GM18499 (cell line): ENCODE data around the gene DNAJC16.
A peak's percentile ranks its signal among the peaks of the same experiment; 100 is the strongest.
"Not testable (repeated sequence)": the region's sequence is repeated elsewhere in the genome, so short reads cannot be mapped to it uniquely, and the experiment has no call there.

ENCODE experiments used
- ATAC-seq: cut with Tn5 transposase; IDR thresholded peaks from one replicate; pipeline ENCODE4 v1.9.1; 2021; ENCODE audit warnings: moderate number of reproducible peaks; ENCODE audit not compliant: insufficient read depth, unreplicated experiment

Gene DNAJC16

DNA sequence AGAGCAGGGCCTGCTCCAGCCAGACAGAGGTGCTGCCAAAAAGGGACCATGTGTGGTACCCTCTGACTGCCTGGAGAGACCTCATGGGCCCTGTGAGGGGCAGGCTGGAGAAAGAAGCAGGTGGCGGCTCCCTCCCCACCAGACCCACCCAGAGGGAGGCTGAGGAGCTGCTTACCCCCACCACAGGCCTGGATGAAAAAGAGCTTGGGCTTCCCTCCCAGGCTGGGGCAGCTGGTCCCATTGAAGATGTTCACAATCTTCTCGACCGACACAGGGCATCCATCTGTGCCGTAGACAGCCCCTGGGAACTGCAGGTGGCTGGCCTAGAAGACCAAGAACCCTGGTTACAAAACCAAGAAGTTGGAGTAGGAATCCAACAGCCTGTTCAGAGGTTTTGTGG lies 22.2 kb upstream of the DNAJC16 start:
- ATAC-seq = no peak

DNA sequence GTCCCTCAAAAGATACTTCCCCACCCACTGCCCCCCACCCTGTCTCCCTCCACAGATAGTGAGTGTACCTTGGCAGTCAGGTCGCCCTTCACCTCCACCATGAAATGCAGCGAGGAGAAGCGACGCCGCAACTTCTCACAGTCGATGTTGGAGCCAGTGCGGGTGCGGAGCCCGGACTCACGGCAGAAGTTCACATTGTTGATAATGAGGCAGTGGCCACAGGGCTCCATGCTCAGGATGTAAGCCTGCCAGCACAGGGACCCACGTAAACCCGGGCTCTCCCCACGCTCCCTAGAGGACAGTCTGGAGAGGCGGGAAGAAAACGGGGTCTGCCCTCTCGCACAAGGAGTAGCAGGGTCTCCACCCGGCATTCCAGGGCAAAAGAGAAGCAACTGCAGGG lies 19.8 kb upstream of the DNAJC16 start:
- ATAC-seq = no peak

DNA sequence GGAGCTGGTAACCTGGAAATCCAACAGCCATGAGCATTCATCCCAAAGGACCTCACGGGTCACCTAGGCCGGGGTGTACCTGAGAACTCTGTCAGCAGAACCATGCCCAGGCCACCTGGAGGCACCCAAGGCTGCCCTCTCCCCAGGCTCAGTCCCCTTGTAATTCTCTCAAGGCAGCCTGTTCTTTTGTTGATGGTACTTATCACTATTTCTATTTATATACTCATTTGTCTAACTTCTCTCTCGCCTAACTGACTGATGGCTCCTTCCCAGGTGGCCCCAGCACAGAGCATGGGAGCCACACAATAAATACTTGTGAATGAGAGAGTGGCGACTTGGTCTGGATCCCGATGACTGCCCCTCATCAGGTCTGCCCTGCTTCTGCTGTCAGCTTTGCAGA lies 19.4 kb upstream of the DNAJC16 start:
- ATAC-seq = no peak

DNA sequence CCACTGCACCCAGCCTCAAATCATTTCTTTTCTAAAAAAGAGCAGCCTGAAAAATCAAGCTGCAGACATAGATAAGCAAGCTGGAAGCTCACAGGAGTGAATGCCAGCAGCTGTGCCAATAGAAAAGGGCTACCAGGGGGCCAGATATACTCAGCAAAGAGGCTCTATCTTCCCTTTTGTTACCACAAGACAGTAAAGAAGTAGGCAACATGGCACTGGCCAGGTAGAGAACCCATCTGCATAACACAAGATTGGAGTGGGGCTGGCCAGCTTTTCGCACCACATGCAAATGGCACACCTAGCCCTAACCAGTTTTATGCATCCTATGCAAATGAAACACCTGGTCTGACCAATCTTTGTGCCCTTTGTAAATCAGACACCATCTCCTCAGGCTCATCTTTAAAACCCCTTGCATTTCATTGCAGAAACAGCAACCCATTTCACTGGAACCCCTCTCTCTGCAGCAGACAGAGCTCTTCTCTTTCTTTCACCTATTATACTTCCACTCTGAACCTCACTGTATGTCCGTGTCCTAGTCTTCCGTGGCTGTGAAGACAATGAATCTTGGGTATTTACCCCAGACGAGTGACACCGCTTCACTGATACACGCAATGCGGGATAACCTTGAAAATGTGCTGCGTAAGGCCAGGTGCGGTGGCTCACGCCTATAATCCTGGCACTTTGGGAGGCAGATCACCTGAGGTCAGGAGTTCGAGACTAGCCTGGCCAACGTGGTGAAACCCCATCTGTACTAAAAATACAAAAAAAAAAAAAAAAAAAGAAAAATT lies 17.8 kb upstream of the DNAJC16 start:
- no peak for ATAC-seq

DNA sequence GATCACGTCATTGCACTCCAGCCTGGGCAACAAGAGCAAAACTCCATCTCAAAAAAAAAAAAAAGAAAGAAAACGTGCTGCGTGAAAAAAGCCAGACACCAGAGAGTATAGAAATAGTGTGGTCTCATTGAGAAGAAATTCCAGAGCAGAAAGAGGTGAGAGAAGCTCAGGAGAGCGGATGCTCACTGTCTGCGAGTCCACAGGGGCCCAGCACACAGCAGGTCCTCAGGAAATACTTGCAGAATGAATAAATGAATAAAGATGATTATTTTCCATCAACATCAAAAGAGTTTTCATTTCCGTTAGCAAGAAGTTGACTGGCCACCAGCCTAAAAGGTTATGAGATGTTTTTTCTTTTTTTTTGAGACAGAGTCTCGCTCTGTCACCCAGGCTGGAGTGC lies 17.1 kb upstream of the DNAJC16 start:
- ATAC-seq = no peak

DNA sequence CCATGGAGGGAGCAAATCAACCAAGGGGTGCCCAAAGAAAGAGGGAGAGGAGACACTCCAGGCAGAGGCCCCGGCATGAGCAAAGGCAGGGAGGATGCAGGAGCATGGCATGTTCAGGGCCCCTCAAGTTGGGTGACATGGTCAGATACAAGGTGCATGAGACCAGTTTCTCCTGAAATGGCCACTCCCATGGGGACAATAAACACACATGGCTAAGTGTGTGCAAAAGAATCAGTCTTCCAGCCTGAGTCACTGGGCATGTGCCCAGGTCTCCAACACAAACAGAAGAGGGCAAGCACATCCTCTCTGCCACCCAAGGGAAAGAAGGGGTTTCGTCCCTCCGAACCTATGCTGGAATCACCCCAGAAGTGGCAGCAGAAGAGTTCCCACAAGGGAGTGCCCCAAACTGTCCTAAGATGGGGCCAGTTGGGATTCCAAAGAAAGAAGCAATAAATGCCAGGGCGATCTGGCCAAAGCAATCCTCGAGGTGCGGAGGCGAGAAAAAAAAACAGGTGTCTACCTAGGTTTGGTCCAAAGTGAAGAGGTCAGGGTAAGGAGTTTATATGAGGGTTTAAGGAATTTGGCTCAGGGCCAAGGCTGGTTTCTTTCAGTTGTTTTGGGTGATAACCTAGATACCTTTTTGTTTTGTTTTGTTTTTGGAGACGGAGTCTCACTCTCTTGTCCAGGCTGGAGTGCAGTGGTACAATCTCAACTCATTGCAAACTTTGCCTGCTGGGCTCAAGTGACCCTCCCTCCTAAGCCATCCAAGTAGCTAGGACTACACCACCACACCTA lies 15.8 kb upstream of the DNAJC16 start:
- no peak for ATAC-seq

DNA sequence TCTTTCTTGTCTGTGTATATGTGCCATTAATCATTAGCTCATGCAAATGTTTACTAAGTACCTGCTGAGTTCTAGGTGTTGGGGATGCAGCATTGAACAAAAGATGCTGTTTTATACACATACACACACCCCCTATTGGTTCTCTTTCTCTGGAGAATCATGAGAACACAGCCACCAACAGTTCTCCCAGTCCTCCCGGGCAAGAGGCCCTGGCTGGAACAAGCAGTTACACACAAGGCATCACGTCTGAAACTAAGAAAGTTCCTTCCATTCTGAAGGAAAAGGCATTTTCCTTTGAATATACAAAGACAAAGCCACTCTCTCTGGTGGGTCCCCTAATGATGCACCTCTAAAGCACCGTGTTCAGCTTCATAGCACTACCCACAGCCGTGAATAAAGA lies 13.5 kb upstream of the DNAJC16 start:
- ATAC-seq = no peak

DNA sequence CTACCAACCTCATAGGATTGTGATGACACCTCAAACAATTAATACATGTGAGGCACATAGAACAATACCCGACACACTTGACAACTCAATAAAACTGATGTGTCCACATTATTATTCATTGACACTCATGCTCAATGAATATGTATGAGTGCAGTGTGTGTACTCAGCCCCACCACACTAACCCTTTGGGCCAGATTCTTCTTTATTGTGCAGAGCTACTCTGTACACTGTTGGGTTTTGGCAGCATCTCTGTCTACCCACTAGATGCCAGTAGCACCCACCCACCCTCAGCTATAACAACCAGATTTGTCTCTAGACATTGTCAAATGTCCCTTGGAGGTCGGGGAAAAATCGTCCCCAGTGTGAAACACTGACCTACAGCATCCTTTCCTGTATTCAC lies 12.7 kb upstream of the DNAJC16 start:
- ATAC-seq = no peak

DNA sequence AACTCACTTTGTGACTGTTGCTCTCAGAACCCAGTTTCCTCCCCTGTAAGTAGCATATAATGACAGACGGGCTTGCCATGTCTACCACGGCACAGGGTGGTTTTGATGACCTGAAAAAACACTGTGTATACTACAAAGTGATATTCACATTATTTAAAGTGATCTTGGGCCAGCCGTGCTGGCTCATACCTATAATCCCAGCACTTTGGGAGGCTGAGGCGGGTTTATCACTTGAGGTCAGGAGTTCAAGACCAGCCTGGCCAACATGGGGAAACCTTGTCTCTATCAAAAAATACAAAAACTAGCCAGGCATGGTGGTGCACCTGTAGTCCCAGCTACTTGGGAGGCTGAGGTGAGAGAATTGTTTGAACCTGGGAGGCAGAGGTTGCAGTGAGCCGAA lies 12.1 kb upstream of the DNAJC16 start:
- not testable (repeated sequence) for ATAC-seq

DNA sequence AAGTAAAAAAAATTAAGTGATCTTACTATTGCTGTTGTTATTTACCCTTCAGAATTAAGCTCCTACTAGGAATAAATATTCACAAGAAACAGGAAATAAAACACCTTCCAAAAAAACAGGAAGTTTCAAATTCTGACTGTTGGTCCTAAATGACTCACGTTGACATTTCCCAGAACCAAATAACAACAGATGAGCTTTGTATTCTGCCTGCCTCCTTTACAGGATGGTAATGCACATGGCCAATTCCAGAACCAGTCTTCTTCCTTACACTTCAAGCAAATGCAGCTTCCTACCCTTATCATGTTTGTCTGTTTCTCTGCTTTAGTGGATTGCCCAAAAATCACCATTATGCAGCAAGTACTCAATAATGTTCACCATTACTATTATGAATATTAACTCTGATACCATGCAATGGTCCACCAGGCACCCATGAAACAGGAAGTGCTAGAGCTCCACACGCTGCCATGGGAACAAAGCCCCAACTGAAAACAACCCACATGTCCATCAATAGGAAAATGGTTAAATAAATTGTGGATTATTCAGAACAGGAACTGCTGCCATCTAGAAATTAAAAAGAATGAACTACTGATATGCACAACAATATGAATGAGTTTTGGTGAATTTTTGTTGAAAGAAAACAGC lies 11.5 kb upstream of the DNAJC16 start:
- no peak for ATAC-seq

DNA sequence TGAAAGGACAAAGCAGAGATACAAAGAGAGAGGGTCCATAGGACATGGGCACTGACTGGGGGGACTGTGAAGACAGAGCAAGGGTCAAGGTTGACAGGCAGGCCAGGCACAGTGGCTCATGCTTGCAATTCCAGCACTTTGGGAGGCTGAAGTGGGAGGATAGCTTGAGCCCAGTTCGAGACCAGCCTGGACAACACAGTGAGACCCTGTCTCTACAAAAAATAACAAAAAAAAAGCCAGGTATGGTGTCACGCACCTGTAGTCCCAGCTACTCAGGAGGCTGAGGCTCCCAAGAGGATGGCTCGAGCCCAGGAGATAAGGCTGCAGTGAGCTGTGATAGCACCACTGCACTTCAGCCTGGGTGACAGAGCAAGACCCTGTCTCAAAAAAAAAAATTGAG lies 7.0 kb upstream of the DNAJC16 start:
- ATAC-seq = no peak

DNA sequence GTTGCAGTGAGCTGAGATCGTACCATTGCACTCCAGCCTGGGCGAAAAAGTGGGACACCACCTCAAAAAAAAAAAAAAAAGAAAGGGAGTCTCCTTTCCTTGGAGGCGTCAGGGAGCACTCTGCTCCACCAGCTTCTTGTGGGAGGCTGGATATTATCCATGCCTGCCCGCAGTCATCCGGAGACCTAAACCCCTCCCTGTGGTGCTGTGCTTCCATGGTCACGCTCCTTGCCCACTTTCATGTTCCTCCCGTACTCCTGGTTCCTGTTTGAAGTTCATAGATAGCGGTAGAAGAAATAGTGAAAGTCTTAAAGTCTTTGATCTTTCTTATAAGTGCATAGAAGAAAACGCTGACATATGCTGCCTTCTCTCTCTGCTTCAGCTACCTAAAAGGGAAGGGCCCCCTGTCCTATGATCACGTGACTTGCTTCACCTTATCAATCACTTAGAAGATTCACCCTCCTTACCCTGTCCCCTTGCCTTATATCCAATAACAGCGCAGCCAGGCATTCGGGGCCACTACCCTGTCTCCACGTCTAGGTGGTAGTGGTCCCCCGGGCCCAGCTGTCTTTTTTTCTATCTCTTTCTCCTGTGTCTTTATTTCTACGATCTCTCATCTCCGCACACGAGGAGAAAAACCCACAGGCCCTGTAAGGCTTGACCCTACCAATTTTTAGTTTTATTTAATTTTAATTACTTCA lies 5.3 kb upstream of the DNAJC16 start:
- ATAC-seq = not testable (repeated sequence)

DNA sequence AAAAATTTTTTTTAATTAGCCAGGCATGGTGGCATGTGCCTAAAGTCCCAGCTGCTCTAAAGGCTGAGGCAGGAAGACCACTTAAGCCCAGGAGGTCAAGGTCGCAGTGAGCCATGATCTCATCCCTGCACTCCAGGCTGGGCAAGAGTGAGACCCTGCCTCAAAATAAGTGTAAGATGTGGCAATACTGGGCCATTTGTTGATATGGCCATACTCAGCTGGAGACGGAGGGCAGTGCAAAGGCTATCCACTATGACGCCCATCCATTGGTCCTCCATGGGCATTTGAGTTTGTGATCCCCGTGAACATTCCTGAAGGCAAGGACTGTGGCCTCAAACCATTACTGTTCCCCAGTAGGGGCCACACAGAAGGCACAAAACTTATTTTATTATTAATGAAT lies 4.1 kb upstream of the DNAJC16 start:
- no peak for ATAC-seq

DNA sequence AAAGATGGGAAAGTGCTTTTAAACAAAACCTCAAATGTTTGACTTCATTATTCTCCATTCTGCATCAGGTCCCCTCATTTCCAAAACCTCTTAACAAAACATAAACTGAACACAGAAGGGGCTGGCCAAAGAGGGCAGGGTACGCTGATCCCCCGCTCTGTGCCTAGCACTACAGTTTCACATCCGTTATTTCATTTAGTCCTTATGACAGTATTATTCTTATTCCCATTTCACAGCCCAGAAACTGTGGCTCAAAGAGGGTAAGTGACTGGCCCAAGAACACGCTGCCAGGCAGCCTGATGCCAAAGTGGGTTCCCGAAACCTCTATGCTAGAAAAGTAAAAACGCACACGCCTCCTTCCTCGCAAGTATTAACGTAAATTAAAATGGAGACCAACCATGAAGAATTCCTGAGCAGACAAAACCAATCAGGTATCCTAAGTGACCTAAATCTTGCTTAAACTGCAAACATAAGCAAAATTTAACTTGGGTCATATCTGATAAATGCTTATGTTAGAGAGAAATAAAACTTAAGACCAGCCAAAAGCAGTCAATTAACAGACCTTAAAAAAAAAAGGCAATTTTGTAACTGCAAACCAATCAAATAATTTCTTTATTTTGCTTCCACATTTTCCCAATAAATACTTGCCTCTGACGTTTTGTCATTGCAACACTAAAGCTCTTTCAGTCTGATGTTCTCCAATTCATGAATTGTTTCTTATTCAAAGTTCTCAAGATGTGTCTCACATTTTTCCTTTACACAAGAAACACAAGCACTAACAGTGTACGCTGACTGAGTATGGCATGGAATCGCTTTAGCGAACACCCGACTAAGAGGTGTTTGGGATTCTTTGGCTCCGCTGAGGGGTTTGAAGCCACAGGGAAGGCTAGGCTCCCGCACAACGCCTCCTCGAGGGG lies 3.3 kb upstream of the DNAJC16 start:
- ATAC-seq = no peak

DNA sequence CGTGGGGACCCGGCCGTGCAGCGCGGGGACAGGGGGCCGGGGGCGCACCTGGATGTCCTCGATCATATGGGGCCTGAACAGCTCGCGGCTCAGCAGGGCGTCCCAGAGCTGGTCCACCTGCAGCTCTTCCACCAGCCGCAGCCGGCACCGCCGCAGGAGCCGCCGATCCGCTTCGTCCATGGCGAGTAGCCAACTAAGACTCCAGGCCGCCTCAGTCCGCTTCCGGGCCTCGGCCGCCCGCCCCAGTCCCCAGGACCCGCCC lies 2.7 kb upstream of the DNAJC16 start, which contains the start of gene CASP9:
TSS of gene CASP9 (minus strand) at position 195 of the 262 bp plus-strand sequence. CDS start at position 180, 15 bp downstream.
- no peak for ATAC-seq

DNA sequence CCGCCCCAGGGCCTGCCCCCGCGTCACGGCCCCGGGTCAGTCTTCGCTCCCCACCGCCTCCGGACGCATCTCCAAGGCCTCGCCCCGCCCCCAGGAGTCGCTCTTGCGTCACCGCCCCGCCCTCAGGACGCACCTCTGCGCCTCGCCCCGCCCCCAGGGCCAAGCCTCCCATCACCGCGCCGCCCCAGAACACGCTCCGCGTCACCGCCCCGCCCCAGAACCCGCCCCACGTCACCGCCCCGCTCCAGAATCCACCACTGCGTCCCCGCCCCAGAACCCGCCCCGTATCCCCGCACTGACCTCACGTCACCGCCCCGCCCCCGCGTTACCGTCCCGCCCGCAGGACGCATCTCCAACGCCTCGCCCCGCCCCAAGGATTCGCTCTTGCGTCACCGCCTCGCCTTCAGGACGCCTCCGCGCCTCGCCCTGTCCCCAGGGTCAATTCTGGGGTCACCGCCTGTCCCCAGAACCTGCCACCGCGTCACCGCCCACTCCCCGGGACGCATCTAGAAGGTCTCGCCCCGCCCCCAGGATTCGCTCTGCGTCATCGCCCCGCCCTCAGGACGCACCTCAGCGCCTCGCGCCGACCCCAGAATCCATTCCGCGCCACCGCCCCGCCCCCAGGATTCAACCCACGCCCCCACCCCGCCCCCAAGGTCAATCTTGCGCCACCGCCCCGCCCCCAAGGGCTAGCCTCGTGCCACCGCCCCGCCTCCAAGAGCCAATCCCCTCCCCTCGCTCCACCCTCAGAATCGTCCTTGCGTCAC lies 2.2 kb upstream of the DNAJC16 start:
- ATAC-seq = peak; percentile 28

DNA sequence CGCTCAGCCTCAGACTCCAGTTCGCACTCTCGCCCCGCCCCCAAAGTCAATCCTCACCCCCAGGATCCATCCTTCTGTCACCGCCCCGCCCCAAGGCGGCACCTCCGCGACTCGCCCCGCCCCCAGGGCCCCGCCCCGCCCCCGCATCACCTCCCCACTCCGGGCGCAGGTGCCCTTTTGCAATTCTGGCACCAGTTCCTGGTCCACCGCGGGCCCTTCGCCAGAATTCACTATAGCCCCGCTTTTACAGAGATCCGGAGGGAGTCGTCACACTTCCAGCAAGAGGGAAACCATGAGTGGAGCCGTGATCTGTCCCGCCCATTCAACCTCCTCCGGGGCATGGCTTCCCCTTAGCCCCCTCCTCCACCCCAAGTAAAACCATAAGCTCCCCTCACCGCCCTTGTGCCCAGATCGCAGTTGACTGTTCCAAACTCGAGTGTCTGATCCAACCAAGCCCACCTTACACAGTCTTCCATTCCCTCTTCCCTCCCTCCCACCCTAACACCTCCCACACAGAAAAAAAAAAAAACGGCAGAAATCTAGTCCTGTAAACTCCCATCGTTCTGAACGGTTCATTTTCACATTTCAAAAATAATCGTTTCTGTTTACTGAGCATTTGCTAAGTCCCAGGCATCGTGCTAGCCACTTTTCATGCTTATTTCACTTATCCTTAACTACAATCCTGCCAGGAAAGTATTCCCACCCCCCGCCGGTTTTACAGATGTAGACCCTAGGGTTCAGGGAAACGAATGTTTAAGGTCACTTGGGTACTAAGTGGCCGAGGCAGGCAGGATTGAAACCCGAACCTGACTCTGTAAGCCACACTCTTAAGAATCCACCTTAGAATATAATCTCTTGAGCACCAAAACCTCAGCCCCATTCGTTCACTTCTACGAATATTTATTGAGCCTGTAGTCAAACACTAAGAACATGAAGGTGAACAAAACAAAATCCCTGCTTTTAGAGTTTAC lies 1.3 kb upstream of the DNAJC16 start:
- ATAC-seq = peak; percentile 26

DNA sequence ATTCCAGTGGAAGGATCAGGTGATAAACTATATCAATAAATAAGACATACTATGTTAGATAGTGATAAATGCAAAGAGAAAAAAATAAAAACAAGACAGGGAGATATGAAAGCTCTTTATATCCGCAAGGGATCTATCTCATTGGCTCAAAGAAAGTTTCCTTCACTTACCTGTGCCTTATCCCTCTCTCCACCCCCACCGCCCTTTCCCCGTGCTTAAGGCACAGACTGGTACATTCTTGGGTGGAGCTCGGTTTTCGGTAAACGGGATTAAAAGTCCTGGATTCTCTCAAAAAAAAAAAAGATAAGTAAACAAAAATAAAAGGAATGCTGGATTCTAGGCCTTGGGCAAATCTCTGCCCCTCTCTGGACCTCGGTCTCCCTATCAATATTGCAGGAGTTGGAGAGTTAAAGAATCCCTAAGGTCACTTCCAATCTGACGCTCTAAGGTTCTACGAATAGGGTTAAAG lies 593 bp upstream of the DNAJC16 start:
- no peak for ATAC-seq
